HG02610 (cell line): ENCODE results near the gene FNTB.

ENCODE experiments used
- ATAC-seq: cut with Tn5 transposase; IDR thresholded peaks from one replicate; pipeline ENCODE4 v1.9.1; 2021; ENCODE audit warnings: mild to moderate bottlenecking, moderate library complexity; ENCODE audit not compliant: unreplicated experiment

Gene FNTB

GRCh38 chr14:64973826-64974225, 12.9 kb upstream of the FNTB start:
- no peak for ATAC-seq

- ATAC-seq: no peak
These were observed 12.1 kb upstream of the FNTB start for GRCh38 chr14:64974563-64974962.

- ATAC-seq: no peak
These were observed 7.2 kb upstream of the FNTB start for GRCh38 chr14:64979336-64980074.

- no peak for ATAC-seq
These were observed 3.0 kb upstream of the FNTB start for GRCh38 chr14:64983439-64984310.

GRCh38 chr14:64987438-64987767, 708 bp downstream of the FNTB start:
- no peak for ATAC-seq

- no peak for ATAC-seq
These were observed 3.6 kb downstream of the FNTB start for GRCh38 chr14:64990296-64990695.

- ATAC-seq: no peak
These were observed 4.2 kb downstream of the FNTB start for GRCh38 chr14:64990939-64991338.

GRCh38 chr14:64992328-64992885, 5.7 kb downstream of the FNTB start:
- ATAC-seq: no peak

GRCh38 chr14:64993266-64993930, 6.7 kb downstream of the FNTB start:
- ATAC-seq: no peak

GRCh38 chr14:64994540-64994939, 7.8 kb downstream of the FNTB start:
- no peak for ATAC-seq

GRCh38 chr14:64995291-64995690, 8.6 kb downstream of the FNTB start:
- ATAC-seq: no peak

- ATAC-seq: no peak
These were observed 10.6 kb downstream of the FNTB start for GRCh38 chr14:64997108-64997794.

- no peak for ATAC-seq
These were observed 11.8 kb downstream of the FNTB start for GRCh38 chr14:64998455-64998931.

GRCh38 chr14:65000898-65001591, 14.3 kb downstream of the FNTB start:
- no peak for ATAC-seq

GRCh38 chr14:65001723-65002122, 15.0 kb downstream of the FNTB start:
- ATAC-seq: no peak

- no peak for ATAC-seq
These were observed 16.0 kb downstream of the FNTB start for GRCh38 chr14:65002586-65003210.

- peak; percentile 85 for ATAC-seq
These were observed 16.7 kb downstream of the FNTB start for GRCh38 chr14:65003394-65003793.

GRCh38 chr14:65006261-65006721, 19.6 kb downstream of the FNTB start:
- ATAC-seq: no peak

- ATAC-seq: no peak
These were observed 20.5 kb downstream of the FNTB start for GRCh38 chr14:65007202-65007601.
